ENCODE measurements around the gene SNRNP48. TPM values are rescaled to one million over a fixed set of nuclear protein-coding genes. Genes with fewer than 3 reads are reported as not detected.
A peak's percentile ranks its signal among the peaks of the same experiment; 100 is the strongest.

The SNRNP48 gene
- total and polyA plus RNA-seq, 2 of the 4 experiments (the other 2 are of a cell fraction), result 5.2 to 6.2 TPM

- TF ChIP-seq MAZ (IDR thresholded peaks at IDR 0.05; ENCODE audit: borderline replicate concordance, low read depth, low read length), result no peak
- no peak for TF ChIP-seq RFX5 (IDR thresholded peaks at IDR 0.05; ENCODE audit: low read depth, low read length)
Measured at GRCh38 chr6:7617801-7618764, 28.1 kb downstream of the SNRNP48 start (continued).

- dilution Hi-C loops (cut with HindIII; ENCODE audit: low sequenced_read_pairs, unreplicated experiment), result no loop called here
- Histone ChIP-seq H3K4me3 (ENCODE audit: insufficient read depth, low read depth, low read length) (no peak overlapping the region), H3K36me3 (ENCODE audit: control insufficient read depth, insufficient read depth, low read length) (no peaks in the 10 kb centered on the region), H2BK15ac (ENCODE audit: low read depth, low read length) (no peak overlapping the region), H3K18ac (ENCODE audit: low read depth, low read length) (no peak overlapping the region), H3K9me3 (ENCODE audit: control insufficient read depth, insufficient read depth, low read length) (no peaks in the 10 kb centered on the region), H2AK9ac (replicated peaks; ENCODE audit: low read depth, low read length, poor library complexity) (no peak overlapping the region), H2BK120ac (ENCODE audit: low read depth, low read length) (no peak overlapping the region), H3K4ac (ENCODE audit: low read depth, low read length) (no peak overlapping the region), H3K4me2 (ENCODE audit: low read depth, low read length) (no peak overlapping the region), H3K56ac (ENCODE audit: extremely low read depth, insufficient read depth, low read length) (no peak overlapping the region), H4K8ac (ENCODE audit: low read depth in 2 of 2, low read length in 2 of 2) (no peak overlapping the region), H3K27ac (ENCODE audit: insufficient read depth, low read length) (no peak overlapping the region), H3K23ac (ENCODE audit: low read depth, low read length) (no peak overlapping the region), H4K20me1 (ENCODE audit: insufficient read depth, low read length) (no peaks in the 10 kb centered on the region), H2BK5ac (ENCODE audit: low read depth, low read length, poor library complexity, severe bottlenecking) (no peak overlapping the region), H3K9ac (ENCODE audit: low read depth, low read length) (no peak overlapping the region), H3K14ac (replicated peaks; ENCODE audit: low read depth, low read length) (no peak overlapping the region), H3K79me1 (ENCODE audit: low read depth in 1 of 2, low read length in 2 of 2) (no peaks in the 10 kb centered on the region), H4K91ac (ENCODE audit: insufficient read depth, low read depth, low read length) (no peak overlapping the region), H2BK20ac (ENCODE audit: low read depth, low read length) (no peak overlapping the region), H3K27me3 (ENCODE audit: control insufficient read depth, insufficient read depth, low read length) (peaks cover 1% of the 10 kb centered on the region; the same call in 1 of the 2 replicates), H3K9me1 (ENCODE audit: insufficient read depth, low read length) (no peaks in the 10 kb centered on the region), H2AFZ (replicated peaks; ENCODE audit: low read length, poor library complexity) (no peak overlapping the region), H4K5ac (ENCODE audit: low read depth, low read length) (no peak overlapping the region), H2AK5ac (ENCODE audit: low read depth, low read length) (no peak overlapping the region), H3K4me1 (ENCODE audit: control insufficient read depth, insufficient read depth, low read length) (no peaks in the 10 kb centered on the region)
- in situ Hi-C loops (cut with MboI; ENCODE audit: low sequenced_read_pairs), result loop anchor here (25.0 kb wide), 1 partner anchor 934 kb away; no protein-coding TSS in a partner anchor
- WGBS, 2 experiments (ENCODE audit: extremely low coverage in 2 of 2, insufficient read length in 1 of 2), result no CpG with 5 or more reads among the region's 5 CpGs
- DNase-seq, result peak; percentile 35
- intact Hi-C loops (cut with micrococcal nuclease), result no loop called here
- ChIA-PET POLR2A (ENCODE audit: unreplicated experiment) (no interaction called here), CTCF (no interaction called here)
- ATAC-seq (ENCODE audit: low read depth), result no peak; the same call in 1 of the 2 replicates
- no TSS peak for BruUV-seq (replicated peaks)
- no peak for TF ChIP-seq USF2 (IDR thresholded peaks at IDR 0.05; ENCODE audit: low read depth, low read length)
- TF ChIP-seq RFX5 (IDR thresholded peaks at IDR 0.05; ENCODE audit: low read depth, low read length), result no peak
- TF ChIP-seq SMC3 (IDR thresholded peaks at IDR 0.05; ENCODE audit: low read depth, low read length), result no peak
- no peak for TF ChIP-seq POLR2A (IDR thresholded peaks at IDR 0.05; ENCODE audit: low read depth, low read length)
- no peak for TF ChIP-seq MAFK (IDR thresholded peaks at IDR 0.05; ENCODE audit: low read depth, low read length)
- TF ChIP-seq RAD21 (IDR thresholded peaks at IDR 0.05; ENCODE audit: low read length), result no peak
- TF ChIP-seq NFE2L2 (IDR thresholded peaks at IDR 0.05; ENCODE audit: low read depth, low read length), result no peak
- no peak for TF ChIP-seq RCOR1 (IDR thresholded peaks at IDR 0.05; ENCODE audit: insufficient replicate concordance, low read length)
- no peak for TF ChIP-seq FOS (IDR thresholded peaks at IDR 0.05; ENCODE audit: low read depth, low read length)
- no peak for TF ChIP-seq BHLHE40 (IDR thresholded peaks at IDR 0.05; ENCODE audit: low read depth, low read length)
- TF ChIP-seq CEBPB (IDR thresholded peaks at IDR 0.05; ENCODE audit: low read depth, low read length), result no peak
- TF ChIP-seq MAZ (IDR thresholded peaks at IDR 0.05; ENCODE audit: borderline replicate concordance, low read depth, low read length), result no peak
- TF ChIP-seq ELK1 (IDR thresholded peaks at IDR 0.05; ENCODE audit: borderline replicate concordance, low read depth, low read length), result no peak
Measured at GRCh38 chr6:7621761-7622160, 31.8 kb downstream of the SNRNP48 start.
